GM12878 (cell line): Measurements from ENCODE around the gene MAST1. TPM values are rescaled to one million over a fixed set of nuclear protein-coding genes. Genes with fewer than 3 reads are reported as not detected.

ENCODE experiments used
- ATAC-seq: fragments of 200-7000 bp; cut with Tn5 transposase; 3 replicates; pipeline ENCODE4 v1.9.1; 2020; ENCODE audit warnings: mild to moderate bottlenecking, moderate library complexity
- BruUV-seq: library from RNA; stranded (reverse); fragments of 400-500 nt; replicated peaks from 2 replicates; lab custom pipeline; 2021; lab: Mats Ljungman, UMichigan
- CTCF ChIA-PET: fragments of 300-600 bp; sonication (Branson Sonifier 250); formaldehyde crosslinking; extraction: SDS; loops from one replicate; lab custom pipeline; 2021; ENCODE audit warnings: inconsistent platforms; lab: Yijun Ruan, JAX
- POLR2A ChIA-PET: fragments of 350-600 bp; formaldehyde crosslinking; extraction: SDS; loops from one replicate; lab custom pipeline; 2021; ENCODE audit warnings: inconsistent platforms; lab: Charles Lee
- RAD21 ChIA-PET: fragments of 300-600 bp; sonication (Branson Sonifier 250); formaldehyde crosslinking; loops from one replicate; lab custom pipeline; 2023; ENCODE audit warnings: antibody characterized with exemption; ENCODE audit not compliant: unreplicated experiment; lab: Charles Lee
- SMC1A ChIA-PET: fragments of 300-600 bp; sonication (Branson Sonifier 250); formaldehyde crosslinking; loops from one replicate; lab custom pipeline; 2023; ENCODE audit not compliant: unreplicated experiment, uncharacterized antibody; lab: Charles Lee
- DNase-seq: peaks from one replicate; pipeline ENCODE4 v3.0.0-alpha.2; 2011; ENCODE audit warnings: low read depth, low spot score
- FAIRE-seq: peaks from 3 replicates; lab custom pipeline; 2011; peaks lifted over from hg19 to GRCh38; lab: Jason Lieb, UNC
- H2AFZ ChIP-seq: 2 replicates; pipeline ENCODE4 v1.6.0; 2011; ENCODE audit warnings: low read depth, low read length, control low read depth; ENCODE audit not compliant: control insufficient read depth
- H3K27ac ChIP-seq: 2 replicates; pipeline ENCODE4 v1.5.1; 2011; ENCODE audit warnings: control low read depth; ENCODE audit not compliant: control insufficient read depth, insufficient read depth
- H3K27me3 ChIP-seq, 2 experiments: replicated peaks in 1 of 2; 2 replicates each; pipeline versions ENCODE4 v1.6.0 to v1.6.1; 2011; ENCODE audit warnings: low read length in 1 of 2; ENCODE audit not compliant: control insufficient read depth in 2 of 2, insufficient read depth in 2 of 2
- H3K36me3 ChIP-seq, 2 experiments: 2 replicates each; pipeline ENCODE4 v1.5.1; 2011; ENCODE audit warnings: low read length in 1 of 2; ENCODE audit not compliant: control insufficient read depth in 2 of 2, insufficient read depth in 2 of 2
- H3K4me1 ChIP-seq: 2 replicates; pipeline ENCODE4 v1.6.1; 2011; ENCODE audit warnings: mild to moderate bottlenecking, low read length, moderate library complexity, mixed read lengths; ENCODE audit not compliant: control insufficient read depth, insufficient read depth
- H3K4me2 ChIP-seq: 2 replicates; pipeline ENCODE4 v1.6.0; 2011; ENCODE audit warnings: control low read depth; ENCODE audit not compliant: control insufficient read depth, insufficient read depth
- H3K4me3 ChIP-seq: fragments of 200-600 bp; sonication (generic); 2 replicates; pipeline ENCODE4 v1.5.1; 2016
- H3K79me2 ChIP-seq: 2 replicates; pipeline ENCODE4 v1.6.0; 2011; ENCODE audit warnings: low read length; ENCODE audit not compliant: control insufficient read depth, insufficient read depth
- H3K9ac ChIP-seq: 2 replicates; pipeline ENCODE4 v1.8.0; 2011; ENCODE audit warnings: low read length, control low read depth, mixed read lengths; ENCODE audit not compliant: control insufficient read depth, insufficient read depth
- H3K9me3 ChIP-seq: replicated peaks from 3 replicates; pipeline ENCODE4 v1.5.1; 2011; ENCODE audit warnings: mild to moderate bottlenecking, low read length; ENCODE audit not compliant: control insufficient read depth, insufficient read depth
- H4K20me1 ChIP-seq: 2 replicates; pipeline ENCODE4 v1.6.0; 2011; ENCODE audit not compliant: control insufficient read depth, insufficient read depth
- ASH2L ChIP-seq: fragments of 300-600, 200-600 bp; sonication (generic); IDR thresholded peaks from 2 replicates; pipeline ENCODE4 v1.6.1; 2017; ENCODE audit warnings: low read depth, mild to moderate bottlenecking, borderline replicate concordance
- BMI1 ChIP-seq: fragments of 450-650 bp; IDR thresholded peaks from 2 replicates; pipeline ENCODE4 v1.6.1; 2016; ENCODE audit warnings: mild to moderate bottlenecking, moderate library complexity, borderline replicate concordance
- CBX5 ChIP-seq: sonication (generic); IDR thresholded peaks from 2 replicates; pipeline ENCODE4 v1.6.1; 2016; ENCODE audit warnings: low read depth, moderate library complexity, mild to moderate bottlenecking, inconsistent platforms
- CHD1 ChIP-seq: IDR thresholded peaks from 2 replicates; pipeline ENCODE4 v1.6.1; 2012; ENCODE audit warnings: low read depth, low read length, improper control_type of control experiment
- CHD4 ChIP-seq: fragments of 200-600 bp; sonication (generic); IDR thresholded peaks from 2 replicates; pipeline ENCODE4 v1.6.1; 2016; ENCODE audit warnings: mild to moderate bottlenecking
- CREM ChIP-seq: IDR thresholded peaks from 2 replicates; pipeline ENCODE4 v1.6.1; 2014; ENCODE audit warnings: antibody characterized with exemption, low read depth
- DPF2 ChIP-seq: fragments of 450-650 bp; IDR thresholded peaks from 2 replicates; pipeline ENCODE4 v1.6.1; 2017; ENCODE audit warnings: mild to moderate bottlenecking
- ETV6 ChIP-seq, 2 experiments: fragments of 450-650 bp in 1 of 2; IDR thresholded peaks in 1 of 2; conservative IDR thresholded peaks in 1 of 2; 2 replicates each; pipeline ENCODE4 v1.6.1; 2014; ENCODE audit warnings: antibody characterized with exemption in 1 of 2, borderline replicate concordance in 1 of 2, low read depth in 1 of 2, mild to moderate bottlenecking in 1 of 2, moderate library complexity in 1 of 2
- GABPA ChIP-seq: IDR thresholded peaks from 2 replicates; pipeline ENCODE4 v1.6.1; 2014; ENCODE audit warnings: antibody characterized with exemption, low read depth, mild to moderate bottlenecking, inconsistent platforms
- MTA2 ChIP-seq: fragments of 450-650 bp; IDR thresholded peaks from 2 replicates; pipeline ENCODE4 v1.6.1; 2016; ENCODE audit warnings: low read depth, mild to moderate bottlenecking, moderate library complexity
- NFIC ChIP-seq: IDR thresholded peaks from 2 replicates; pipeline ENCODE4 v1.6.1; 2012; ENCODE audit warnings: low read depth, mild to moderate bottlenecking, inconsistent platforms, low read length, moderate library complexity
- NR2F1 ChIP-seq: fragments of 450-650 bp; conservative IDR thresholded peaks from 2 replicates; pipeline ENCODE4 v1.6.1; 2017; ENCODE audit warnings: mild to moderate bottlenecking
- PBX3 ChIP-seq: IDR thresholded peaks from 2 replicates; pipeline ENCODE4 v1.6.1; 2011; ENCODE audit warnings: mild to moderate bottlenecking, low read depth, low read length, moderate library complexity; ENCODE audit not compliant: insufficient replicate concordance
- RCOR1 ChIP-seq: conservative IDR thresholded peaks from 2 replicates; pipeline ENCODE4 v1.6.1; 2012; ENCODE audit warnings: low read depth, low read length, improper control_type of control experiment
- TARDBP ChIP-seq: IDR thresholded peaks from 2 replicates; pipeline ENCODE4 v1.6.1; 2016; ENCODE audit warnings: borderline replicate concordance
- TBL1XR1 ChIP-seq: IDR thresholded peaks from 2 replicates; pipeline ENCODE4 v1.6.1; 2012; ENCODE audit warnings: low read depth, low read length, improper control_type of control experiment
- ZBTB40 ChIP-seq: fragments of 450-650 bp; IDR thresholded peaks from 2 replicates; pipeline ENCODE4 v1.6.1; 2016; ENCODE audit warnings: mild to moderate bottlenecking, moderate library complexity, borderline replicate concordance
- ZNF207 ChIP-seq: fragments of 450-650 bp; IDR thresholded peaks from 2 replicates; pipeline ENCODE4 v1.6.1; 2014; ENCODE audit warnings: antibody characterized with exemption, mild to moderate bottlenecking, borderline replicate concordance
- ZNF622 ChIP-seq: fragments of 450-650 bp; IDR thresholded peaks from 2 replicates; pipeline ENCODE4 v1.6.1; 2017; ENCODE audit warnings: mild to moderate bottlenecking, inconsistent platforms
- WGBS: methylation state at CpG from one replicate; pipeline ENCODE4 v1.1.6; 2016; ENCODE audit warnings: low lambda C conversion rate; ENCODE audit not compliant: insufficient replicate concordance, insufficient coverage; ENCODE audit errors: missing lambda C conversion rate; 5-methylcytosine and 5-hydroxymethylcytosine counted together
- in situ Hi-C: fragments of 300-500 bp; cut with MboI; formaldehyde crosslinking; loops from 9 replicates; pipeline ENCODE4 v1.14.3; 2018; ENCODE audit warnings: mixed read lengths
- intact Hi-C: fragments of 100-400 bp; cut with micrococcal nuclease; formaldehyde crosslinking; loops from one replicate; pipeline ENCODE4 v1.14.2; 2022; ENCODE audit not compliant: unreplicated experiment
- polyA plus RNA-seq, 11 experiments: library from polyadenylated mRNA; depleted of rRNA in 4 of 11; unstranded in 6 of 11; stranded (reverse) in 5 of 11; fragments of >200 nt; fragmentation: Nextera tagmentation in 4 of 11; fragmentation: Illumina TruSeq in 1 of 11; extraction: Ambion mirVana in 4 of 11; extraction: Trizol in 1 of 11; gene quantifications; 1 replicate in 1 of 11; 2 replicates in 10 of 11; pipeline versions ENCODE4 v1.2.1 to v1.2.3, GENCODE V29; 2011 to 2016; ENCODE audit warnings: inconsistent platforms in 2 of 11, missing spikeins in 2 of 11, low read depth in 1 of 11
- total RNA-seq, 4 experiments: library from RNA; depleted of rRNA in 3 of 4; stranded (reverse); fragments of >200 nt in 3 of 4; fragmentation: Illumina TruSeq in 1 of 4; extraction: Trizol in 1 of 4; gene quantifications; 2 replicates each; pipeline versions ENCODE4 v1.2.1 to v1.2.3, GENCODE V29; 2013 to 2021

Gene MAST1
- total and polyA plus RNA-seq, 10 of the 15 experiments (the other 5 are each of a cell fraction or from before 2014, with no cell fraction given) = 0.08 to 0.79 (median 0.44) TPM; not detected in 1

GRCh38 chr19:12791345-12792050 lies 46.8 kb upstream of the MAST1 start, which contains the start of gene JUNB:
JUNB (plus strand) TSS chr19:12791486; CDS start chr19:12791772, 286 bp downstream.
- ChIA-PET CTCF (interaction anchor here (0.8 to 12.9 kb wide), 5 partner anchors 14 to 1410 kb away, joined by 4 to 537 read pairs (median 5); partner anchors contain the start of genes GET3 and HOOK2), SMC1A (interaction anchor here (0.6 to 11.5 kb wide), 3 partner anchors 12 to 365 kb away, joined by 3 to 240 read pairs (median 3); no protein-coding TSS in a partner anchor), RAD21 (interaction anchor here (0.9 to 11.4 kb wide), 5 partner anchors 9 to 57 kb away, joined by 3 to 303 read pairs (median 4); partner anchors contain the start of genes HOOK2 and TRIR), POLR2A (interaction anchor here (0.6 to 8.2 kb wide), 10 partner anchors 9 to 1412 kb away, joined by 3 to 303 read pairs (median 5); partner anchors contain the start of genes GCDH, GET3, HOOK2 and RNASEH2A)
- FAIRE-seq (no peak), DNase-seq (peak; percentile 86), ATAC-seq (peak; percentile 56)
- Histone ChIP-seq H3K4me2 (peak within 1 kb of the TSS; percentile 97), H3K36me3 (no peaks in the 10 kb centered on the region), H3K27ac (peak within 1 kb of the TSS; percentile 99), H4K20me1 (no peaks in the 10 kb centered on the region), H3K9me3 (no peaks in the 10 kb centered on the region; the same call in 2 of the 3 replicates), H3K4me1 (peaks cover 44% of the 10 kb centered on the region), H2AFZ (peak within 1 kb of the TSS; percentile 46; the same call in 1 of the 2 replicates), H3K79me2 (peaks cover 42% of the 10 kb centered on the region), H3K9ac (peak within 1 kb of the TSS; percentile 95), H3K4me3 (peak within 1 kb of the TSS; percentile 87), H3K27me3 (no peaks in the 10 kb centered on the region)
- in situ Hi-C loops = no loop called here
- WGBS = under 1% methylated on average over 70 of the region's 73 CpGs
- BruUV-seq = TSS peak; percentile 87
- intact Hi-C loops = loop anchor here (1.0 kb wide), 1 partner anchor 13 kb away; no protein-coding TSS in a partner anchor
- no peak for TF ChIP-seq CBX5
- no peak for TF ChIP-seq ZBTB40
- TF ChIP-seq TARDBP = no peak; the same call in 1 of the 2 replicates
- TF ChIP-seq CREM = peak; percentile 92
- no peak for TF ChIP-seq ZNF622
- TF ChIP-seq CHD4 = no peak
- 0 out of 2 replicates have a peak, but pooled peaks have one; percentile 52 for TF ChIP-seq RCOR1
- TF ChIP-seq ZNF207 = peak; percentile 72; the same call in 1 of the 2 replicates
- peak; percentile 76; the same call in 1 of the 2 replicates for TF ChIP-seq CHD1
- TF ChIP-seq ETV6 (conservative IDR thresholded peaks at IDR 0.05 in 1 of 2, IDR thresholded peaks at IDR 0.05 in 1 of 2; ENCODE audit: borderline replicate concordance in 1 of 2, low read depth in 1 of 2) = no peak; a peak in 1 of 4 replicates
- 0 out of 2 replicates have a peak, but pooled peaks have one; percentile 25 for TF ChIP-seq BMI1
- TF ChIP-seq TBL1XR1 = peak; percentile 90
- peak; percentile 29 for TF ChIP-seq PBX3
- no peak for TF ChIP-seq ASH2L
- no peak for TF ChIP-seq NFIC
- TF ChIP-seq DPF2 = peak; percentile 78
- no peak for TF ChIP-seq MTA2
- TF ChIP-seq NR2F1 = peak; percentile 79
- no peak for TF ChIP-seq GABPA
